Stomach (tissue), 4 donors: Measurements from ENCODE around the gene DRD4.

Source experiments
- EP300 ChIP-seq: sonication (generic); formaldehyde crosslinking; IDR thresholded peaks from one replicate; pipeline ENCODE4 v1.6.1; 2017; ENCODE audit warnings: antibody characterized with exemption
- TF ChIP-seq, protein P1 (sequence below), 7 experiments: fragments of 450-650 bp in 4 of 7; fragments of 200-600 bp in 3 of 7; sonication (generic) in 3 of 7; IDR thresholded peaks; one replicate each; pipeline ENCODE4 v1.5.1; 2016 to 2019; ENCODE audit warnings: antibody characterized with exemption in 7 of 7, control low read depth in 2 of 7, mild to moderate bottlenecking in 1 of 7

DNA sequence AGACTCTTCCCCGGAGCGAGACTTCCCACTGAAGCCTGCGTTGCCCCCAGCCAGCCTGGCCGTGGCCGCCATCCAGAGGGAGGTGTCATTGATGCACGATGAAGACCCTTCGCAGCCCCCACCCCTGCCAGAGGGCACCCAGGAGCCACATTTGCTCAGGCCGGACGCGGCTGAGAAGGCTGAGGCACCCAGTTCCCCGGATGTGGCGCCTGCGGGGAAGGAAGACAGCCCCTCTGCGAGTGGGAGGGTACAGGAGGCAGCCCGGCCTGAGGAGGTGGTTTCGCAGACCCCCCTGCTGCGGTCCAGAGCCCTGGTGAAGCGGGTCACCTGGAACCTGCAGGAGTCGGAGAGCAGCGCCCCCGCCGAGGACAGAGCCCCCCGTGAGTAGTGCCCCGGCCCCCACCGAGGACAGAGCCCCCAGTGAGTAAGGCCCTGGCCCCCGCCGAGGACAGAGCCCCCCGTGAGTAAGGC is 27.7 kb upstream of the DRD4 start:
- TF ChIP-seq EP300: no peak
- TF ChIP-seq, protein P1, sequence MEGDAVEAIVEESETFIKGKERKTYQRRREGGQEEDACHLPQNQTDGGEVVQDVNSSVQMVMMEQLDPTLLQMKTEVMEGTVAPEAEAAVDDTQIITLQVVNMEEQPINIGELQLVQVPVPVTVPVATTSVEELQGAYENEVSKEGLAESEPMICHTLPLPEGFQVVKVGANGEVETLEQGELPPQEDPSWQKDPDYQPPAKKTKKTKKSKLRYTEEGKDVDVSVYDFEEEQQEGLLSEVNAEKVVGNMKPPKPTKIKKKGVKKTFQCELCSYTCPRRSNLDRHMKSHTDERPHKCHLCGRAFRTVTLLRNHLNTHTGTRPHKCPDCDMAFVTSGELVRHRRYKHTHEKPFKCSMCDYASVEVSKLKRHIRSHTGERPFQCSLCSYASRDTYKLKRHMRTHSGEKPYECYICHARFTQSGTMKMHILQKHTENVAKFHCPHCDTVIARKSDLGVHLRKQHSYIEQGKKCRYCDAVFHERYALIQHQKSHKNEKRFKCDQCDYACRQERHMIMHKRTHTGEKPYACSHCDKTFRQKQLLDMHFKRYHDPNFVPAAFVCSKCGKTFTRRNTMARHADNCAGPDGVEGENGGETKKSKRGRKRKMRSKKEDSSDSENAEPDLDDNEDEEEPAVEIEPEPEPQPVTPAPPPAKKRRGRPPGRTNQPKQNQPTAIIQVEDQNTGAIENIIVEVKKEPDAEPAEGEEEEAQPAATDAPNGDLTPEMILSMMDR (IDR thresholded peaks at IDR 0.05): no peak
